ENCODE measurements around the gene TMCO5A. TPM values are rescaled to one million over a fixed set of nuclear protein-coding genes. Genes with fewer than 3 reads are reported as not detected.
"Not testable (repeated sequence)": the region's sequence is repeated elsewhere in the genome, so short reads cannot be mapped to it uniquely, and the experiment has no call there.

Gene TMCO5A
- polyA plus RNA-seq, 2 donors: not detected

DNA sequence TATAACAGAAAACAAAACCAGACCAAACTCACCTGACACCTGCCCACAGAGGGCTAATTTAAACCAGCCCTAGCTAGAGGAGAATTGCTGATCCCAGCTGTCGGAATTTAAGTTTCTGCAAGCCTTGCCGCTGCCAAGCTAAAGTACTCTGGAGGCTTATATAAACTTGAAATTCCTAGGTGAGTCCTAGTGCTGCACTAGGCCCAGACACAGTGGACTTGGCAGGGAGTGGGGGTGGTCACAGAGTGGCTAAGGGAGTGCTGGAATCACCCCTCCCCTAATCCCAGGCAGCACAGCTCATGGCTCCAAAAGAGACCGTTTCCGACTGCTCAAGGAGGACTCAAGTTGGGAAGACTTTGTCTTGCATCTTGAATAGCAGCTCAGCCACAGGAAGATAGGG lies 17.6 kb downstream of the TMCO5A start:
- 87 to 94% methylated on average over 4 of the region's 4 CpGs for WGBS, 2 donors
- Histone ChIP-seq H3K4me1 (ENCODE audit: control insufficient read depth in 2 of 2, insufficient read depth in 2 of 2, low read length in 1 of 2) (no peaks in the 10 kb centered on the region), H3K9me3 (ENCODE audit: control insufficient read depth in 2 of 2, insufficient read depth in 1 of 2, low read depth in 1 of 2, low read length in 1 of 2) (no peaks in the 10 kb centered on the region), H3K27ac (ENCODE audit: low read depth in 2 of 2, low read length in 1 of 2) (no peak overlapping the region), H3K4me3 (ENCODE audit: low read depth in 1 of 2, low read length in 2 of 2) (no peak overlapping the region), H3K36me3 (ENCODE audit: control insufficient read depth in 2 of 2, insufficient read depth in 2 of 2, low read length in 1 of 2) (no peaks in the 10 kb centered on the region), H3K27me3 (ENCODE audit: control insufficient read depth in 1 of 2, insufficient read depth in 2 of 2, low read length in 2 of 2) (no peaks in the 10 kb centered on the region)

GRCh38 chr15:37960742-37961141 lies 26.3 kb downstream of the TMCO5A start:
- WGBS, 2 donors: 70 to 73% methylated on average over 1 of the region's 1 CpG
- not testable (repeated sequence) for H3K27me3 ChIP-seq (ENCODE audit: control insufficient read depth in 1 of 2, insufficient read depth in 2 of 2, low read length in 2 of 2); H3K27ac ChIP-seq (ENCODE audit: low read depth in 2 of 2, low read length in 1 of 2); H3K36me3 ChIP-seq (ENCODE audit: control insufficient read depth in 2 of 2, insufficient read depth in 2 of 2, low read length in 1 of 2); H3K4me3 ChIP-seq (ENCODE audit: low read depth in 1 of 2, low read length in 2 of 2); H3K9me3 ChIP-seq (ENCODE audit: control insufficient read depth in 2 of 2, insufficient read depth in 1 of 2, low read depth in 1 of 2, low read length in 1 of 2); H3K4me1 ChIP-seq (ENCODE audit: control insufficient read depth in 2 of 2, insufficient read depth in 2 of 2, low read length in 1 of 2)

DNA sequence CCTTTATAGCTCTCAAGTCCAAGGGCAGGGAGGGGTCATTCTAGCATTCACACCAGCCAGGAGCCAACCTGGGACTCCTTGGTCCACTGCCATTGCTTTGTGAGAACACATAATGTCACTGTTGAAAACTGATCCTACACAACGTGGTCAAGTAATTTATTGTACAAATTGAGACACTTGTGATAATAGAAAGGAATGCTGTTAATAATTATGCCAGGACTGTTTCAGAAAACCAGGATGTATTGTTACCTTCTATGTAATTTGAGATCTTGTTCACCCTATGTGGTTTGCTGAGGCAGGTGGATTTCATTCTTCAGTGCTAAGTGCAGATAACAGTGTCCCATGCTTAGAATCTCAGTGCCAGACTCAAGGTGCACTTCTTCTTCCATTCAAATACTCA lies 33.3 kb downstream of the TMCO5A start:
- no peaks in the 10 kb centered on the region for H3K9me3 ChIP-seq (ENCODE audit: control insufficient read depth in 2 of 2, insufficient read depth in 1 of 2, low read depth in 1 of 2, low read length in 1 of 2)
- no peaks in the 10 kb centered on the region for H3K4me1 ChIP-seq (ENCODE audit: control insufficient read depth in 2 of 2, insufficient read depth in 2 of 2, low read length in 1 of 2)
- no peak overlapping the region for H3K4me3 ChIP-seq (ENCODE audit: low read depth in 1 of 2, low read length in 2 of 2)
- WGBS, 2 donors: 30 to 50% methylated on average over 1 of the region's 1 CpG
- no peak overlapping the region for H3K27ac ChIP-seq (ENCODE audit: low read depth in 2 of 2, low read length in 1 of 2)
- H3K36me3 ChIP-seq (ENCODE audit: control insufficient read depth in 2 of 2, insufficient read depth in 2 of 2, low read length in 1 of 2): no peaks in the 10 kb centered on the region
- H3K27me3 ChIP-seq (ENCODE audit: control insufficient read depth in 1 of 2, insufficient read depth in 2 of 2, low read length in 2 of 2): no peaks in the 10 kb centered on the region

GRCh38 chr15:37973856-37974255 lies 39.4 kb downstream of the TMCO5A start:
- Histone ChIP-seq H3K36me3 (ENCODE audit: control insufficient read depth in 2 of 2, insufficient read depth in 2 of 2, low read length in 1 of 2) (no peaks in the 10 kb centered on the region), H3K4me1 (ENCODE audit: control insufficient read depth in 2 of 2, insufficient read depth in 2 of 2, low read length in 1 of 2) (no peaks in the 10 kb centered on the region), H3K27me3 (ENCODE audit: control insufficient read depth in 1 of 2, insufficient read depth in 2 of 2, low read length in 2 of 2) (no peaks in the 10 kb centered on the region), H3K4me3 (ENCODE audit: low read depth in 1 of 2, low read length in 2 of 2) (no peak overlapping the region), H3K9me3 (ENCODE audit: control insufficient read depth in 2 of 2, insufficient read depth in 1 of 2, low read depth in 1 of 2, low read length in 1 of 2) (no peaks in the 10 kb centered on the region), H3K27ac (ENCODE audit: low read depth in 2 of 2, low read length in 1 of 2) (no peak overlapping the region)
- WGBS, 2 donors: 44 to 53% methylated on average over 2 of the region's 2 CpGs

DNA sequence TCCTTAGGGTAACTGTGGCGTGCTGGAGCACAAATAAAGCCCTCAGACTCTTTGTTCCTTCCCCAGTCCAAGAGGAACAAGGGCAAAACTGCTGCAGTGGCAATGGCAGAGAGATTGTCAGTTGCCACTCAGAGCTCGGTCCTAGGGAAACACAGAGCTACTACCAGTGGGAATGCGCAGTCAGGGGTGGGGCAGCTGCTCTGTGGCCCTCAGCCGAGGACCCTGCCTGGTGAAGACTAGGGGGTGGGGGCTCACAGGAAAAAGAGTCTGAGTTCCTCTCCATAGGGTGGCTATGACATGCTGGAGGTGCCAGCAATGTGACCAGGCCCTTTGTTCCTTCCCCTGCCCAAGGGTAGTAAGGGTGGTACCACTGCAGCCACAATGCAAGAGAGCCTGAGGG lies 43.8 kb downstream of the TMCO5A start:
- Histone ChIP-seq H3K36me3 (ENCODE audit: control insufficient read depth in 2 of 2, insufficient read depth in 2 of 2, low read length in 1 of 2) (no peaks in the 10 kb centered on the region), H3K4me1 (ENCODE audit: control insufficient read depth in 2 of 2, insufficient read depth in 2 of 2, low read length in 1 of 2) (no peaks in the 10 kb centered on the region), H3K27me3 (ENCODE audit: control insufficient read depth in 1 of 2, insufficient read depth in 2 of 2, low read length in 2 of 2) (no peaks in the 10 kb centered on the region), H3K27ac (ENCODE audit: low read depth in 2 of 2, low read length in 1 of 2) (no peak overlapping the region), H3K4me3 (ENCODE audit: low read depth in 1 of 2, low read length in 2 of 2) (no peak overlapping the region), H3K9me3 (ENCODE audit: control insufficient read depth in 2 of 2, insufficient read depth in 1 of 2, low read depth in 1 of 2, low read length in 1 of 2) (no peaks in the 10 kb centered on the region)
- WGBS, 2 donors: 85 to 94% methylated on average over 4 of the region's 4 CpGs

- no peaks in the 10 kb centered on the region for H3K4me1 ChIP-seq (ENCODE audit: control insufficient read depth in 2 of 2, insufficient read depth in 2 of 2, low read length in 1 of 2)
- H3K4me3 ChIP-seq (ENCODE audit: low read depth in 1 of 2, low read length in 2 of 2): no peak overlapping the region
- no peaks in the 10 kb centered on the region for H3K9me3 ChIP-seq (ENCODE audit: control insufficient read depth in 2 of 2, insufficient read depth in 1 of 2, low read depth in 1 of 2, low read length in 1 of 2)
- H3K27me3 ChIP-seq (ENCODE audit: control insufficient read depth in 1 of 2, insufficient read depth in 2 of 2, low read length in 2 of 2): no peaks in the 10 kb centered on the region
- H3K36me3 ChIP-seq (ENCODE audit: control insufficient read depth in 2 of 2, insufficient read depth in 2 of 2, low read length in 1 of 2): no peaks in the 10 kb centered on the region
- WGBS, 2 donors: 74 to 86% methylated on average over 10 to 11 of the region's 11 CpGs
- no peak overlapping the region for H3K27ac ChIP-seq (ENCODE audit: low read depth in 2 of 2, low read length in 1 of 2)
Observed at GRCh38 chr15:37979671-37980409, 45.4 kb downstream of the TMCO5A start.

- no peaks in the 10 kb centered on the region for H3K9me3 ChIP-seq (ENCODE audit: control insufficient read depth in 2 of 2, insufficient read depth in 1 of 2, low read depth in 1 of 2, low read length in 1 of 2)
- no peak overlapping the region for H3K27ac ChIP-seq (ENCODE audit: low read depth in 2 of 2, low read length in 1 of 2)
Observed at GRCh38 chr15:37981201-37981600, 46.8 kb downstream of the TMCO5A start.

DNA sequence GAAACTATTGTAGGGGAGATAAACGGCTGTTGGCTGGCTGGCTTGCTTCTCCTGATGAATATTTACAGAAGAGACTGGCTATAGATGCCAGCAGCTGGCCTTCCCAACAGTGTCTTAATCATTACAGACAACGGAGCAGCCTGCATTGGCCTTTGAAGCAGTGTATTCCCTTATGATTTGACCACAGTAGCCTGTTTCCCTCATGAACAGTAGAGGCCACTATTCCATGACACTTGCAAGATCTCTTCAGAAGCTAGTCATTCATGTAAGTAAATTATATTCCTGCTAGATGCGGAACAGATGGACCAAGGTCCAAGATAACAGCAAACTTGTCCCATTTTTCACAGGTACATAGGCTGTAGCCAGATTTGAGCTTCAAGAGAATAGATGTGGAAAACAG lies 47.3 kb downstream of the TMCO5A start:
- Histone ChIP-seq H3K27me3 (ENCODE audit: control insufficient read depth in 1 of 2, insufficient read depth in 2 of 2, low read length in 2 of 2) (no peaks in the 10 kb centered on the region), H3K27ac (ENCODE audit: low read depth in 2 of 2, low read length in 1 of 2) (no peak overlapping the region), H3K4me1 (ENCODE audit: control insufficient read depth in 2 of 2, insufficient read depth in 2 of 2, low read length in 1 of 2) (no peaks in the 10 kb centered on the region), H3K9me3 (ENCODE audit: control insufficient read depth in 2 of 2, insufficient read depth in 1 of 2, low read depth in 1 of 2, low read length in 1 of 2) (no peaks in the 10 kb centered on the region), H3K4me3 (ENCODE audit: low read depth in 1 of 2, low read length in 2 of 2) (no peak overlapping the region), H3K36me3 (ENCODE audit: control insufficient read depth in 2 of 2, insufficient read depth in 2 of 2, low read length in 1 of 2) (no peaks in the 10 kb centered on the region)
- 29 to 35% methylated on average over 3 of the region's 3 CpGs for WGBS, 2 donors

More at GRCh38 chr15:37981201-37981600, 46.8 kb downstream of the TMCO5A start:
- Histone ChIP-seq H3K4me1 (ENCODE audit: control insufficient read depth in 2 of 2, insufficient read depth in 2 of 2, low read length in 1 of 2) (no peaks in the 10 kb centered on the region), H3K27me3 (ENCODE audit: control insufficient read depth in 1 of 2, insufficient read depth in 2 of 2, low read length in 2 of 2) (no peaks in the 10 kb centered on the region), H3K4me3 (ENCODE audit: low read depth in 1 of 2, low read length in 2 of 2) (no peak overlapping the region), H3K36me3 (ENCODE audit: control insufficient read depth in 2 of 2, insufficient read depth in 2 of 2, low read length in 1 of 2) (no peaks in the 10 kb centered on the region)
- 78% methylated on average over 5 of the region's 5 CpGs for WGBS, 2 donors

- Histone ChIP-seq H3K27me3 (ENCODE audit: control insufficient read depth in 1 of 2, insufficient read depth in 2 of 2, low read length in 2 of 2) (no peaks in the 10 kb centered on the region), H3K27ac (ENCODE audit: low read depth in 2 of 2, low read length in 1 of 2) (no peak overlapping the region), H3K4me1 (ENCODE audit: control insufficient read depth in 2 of 2, insufficient read depth in 2 of 2, low read length in 1 of 2) (no peaks in the 10 kb centered on the region), H3K9me3 (ENCODE audit: control insufficient read depth in 2 of 2, insufficient read depth in 1 of 2, low read depth in 1 of 2, low read length in 1 of 2) (no peaks in the 10 kb centered on the region), H3K4me3 (ENCODE audit: low read depth in 1 of 2, low read length in 2 of 2) (no peak overlapping the region), H3K36me3 (ENCODE audit: control insufficient read depth in 2 of 2, insufficient read depth in 2 of 2, low read length in 1 of 2) (no peaks in the 10 kb centered on the region)
- 53 to 82% methylated on average over 1 of the region's 1 CpG for WGBS, 2 donors
Observed at GRCh38 chr15:37984368-37984767, 49.9 kb downstream of the TMCO5A start.

All from esophagus (tissue), 2 donors.